Mesothelial cell of epicardium (in vitro differentiated cells): ENCODE results near the gene CDC42BPG. TPM values are rescaled to one million over a fixed set of nuclear protein-coding genes. Genes with fewer than 3 reads are reported as not detected.
A peak's percentile ranks its signal among the peaks of the same experiment; 100 is the strongest.

Experiments used
- DNase-seq, 2 experiments: peaks; one replicate each; pipeline ENCODE4 v3.0.0; 2021; ENCODE audit warnings: low spot score in 2 of 2; ENCODE audit not compliant: unreplicated experiment in 2 of 2
- H3K27ac Mint-ChIP-seq: 2 replicates; pipeline ENCODE4 v1.8.0; 2021; ENCODE audit warnings: mixed read lengths
- H3K27me3 Mint-ChIP-seq: 2 replicates; pipeline ENCODE4 v1.8.0; 2021; ENCODE audit warnings: low read depth, mixed read lengths
- H3K36me3 Mint-ChIP-seq: 2 replicates; pipeline ENCODE4 v1.8.0; 2021; ENCODE audit warnings: mixed read lengths
- H3K4me1 Mint-ChIP-seq: 2 replicates; pipeline ENCODE4 v1.8.0; 2021; ENCODE audit warnings: mixed read lengths
- H3K4me3 Mint-ChIP-seq: 2 replicates; pipeline ENCODE4 v1.8.0; 2021; ENCODE audit warnings: mild to moderate bottlenecking, moderate library complexity, mixed read lengths
- H3K9me3 Mint-ChIP-seq: 2 replicates; pipeline ENCODE4 v1.8.0; 2021; ENCODE audit warnings: mixed read lengths
- CTCF ChIP-seq: fragments of 200-600 bp; sonication (generic); IDR thresholded peaks from one replicate; pipeline ENCODE4 v1.5.0; 2021; ENCODE audit warnings: antibody characterized with exemption; ENCODE audit not compliant: unreplicated experiment
- total RNA-seq: library from RNA; stranded (reverse); gene quantifications from 3 replicates; pipeline ENCODE4 v1.2.1, GENCODE V29; 2021

CDC42BPG gene
- total RNA-seq, 1 donor from 2014 or later, result 30.1 TPM

- no peaks in the 10 kb centered on the region for H3K27me3 Mint-ChIP-seq
- no peak for TF ChIP-seq CTCF
- H3K4me1 Mint-ChIP-seq, result peaks cover 61% of the 10 kb centered on the region
- H3K9me3 Mint-ChIP-seq, result no peaks in the 10 kb centered on the region
- peak overlapping the region; percentile 96 for H3K4me3 Mint-ChIP-seq
- H3K36me3 Mint-ChIP-seq, result peaks cover 2% of the 10 kb centered on the region
- peak overlapping the region; percentile 99 for H3K27ac Mint-ChIP-seq
- DNase-seq, result no peak
Measured at GRCh38 chr11:64878223-64878493, 33.7 kb upstream of the CDC42BPG start.

- Mint-ChIP-seq H3K4me1 (peaks cover 59% of the 10 kb centered on the region), H3K36me3 (peaks cover 6% of the 10 kb centered on the region), H3K27me3 (no peaks in the 10 kb centered on the region), H3K27ac (peak overlapping the region; percentile 99), H3K9me3 (no peaks in the 10 kb centered on the region), H3K4me3 (peak overlapping the region; percentile 96)
- TF ChIP-seq CTCF, result no peak
- DNase-seq, result no peak
Measured at GRCh38 chr11:64877390-64878222, 33.2 kb upstream of the CDC42BPG start.

DNA sequence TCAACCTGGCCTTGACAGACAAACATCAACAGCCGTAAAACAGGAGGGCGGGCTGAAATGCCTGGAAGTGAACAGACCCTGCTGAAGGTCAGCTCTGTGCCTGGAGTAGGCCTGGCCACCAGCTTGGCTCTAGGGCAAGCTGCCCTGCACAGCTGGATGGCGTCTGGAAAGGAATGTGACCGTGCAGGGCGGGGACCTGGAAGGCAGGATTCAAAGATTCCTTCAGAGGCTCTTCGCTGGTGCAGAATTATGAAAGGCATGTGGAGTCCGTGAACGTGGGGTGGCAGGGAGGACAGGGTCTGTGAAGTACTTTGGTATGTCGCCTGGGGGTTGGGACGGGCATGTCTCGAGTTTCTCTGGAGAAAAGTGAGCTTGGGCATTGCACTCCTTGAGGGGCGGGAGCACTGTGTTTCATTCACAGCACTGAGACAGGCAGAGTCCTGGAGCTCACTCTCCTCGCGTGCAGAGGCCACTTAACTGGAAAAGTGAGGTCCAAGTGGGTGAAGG, 32.4 kb upstream of the CDC42BPG start:
- Mint-ChIP-seq H3K36me3 (peaks cover 7% of the 10 kb centered on the region), H3K4me3 (peak overlapping the region; percentile 96), H3K9me3 (no peaks in the 10 kb centered on the region), H3K27ac (peak overlapping the region; percentile 99), H3K27me3 (no peaks in the 10 kb centered on the region), H3K4me1 (peaks cover 59% of the 10 kb centered on the region)
- no peak for TF ChIP-seq CTCF
- DNase-seq, result peak in 1 of 2 experiments; percentile 67

GRCh38 chr11:64876229-64876750, 31.8 kb upstream of the CDC42BPG start:
- TF ChIP-seq CTCF, result no peak
- Mint-ChIP-seq H3K4me1 (peaks cover 58% of the 10 kb centered on the region), H3K36me3 (peaks cover 7% of the 10 kb centered on the region), H3K27ac (peak overlapping the region; percentile 99), H3K27me3 (no peaks in the 10 kb centered on the region), H3K4me3 (peak overlapping the region; percentile 96), H3K9me3 (no peaks in the 10 kb centered on the region)
- DNase-seq, result no peak

- Mint-ChIP-seq H3K36me3 (peaks cover 9% of the 10 kb centered on the region), H3K27me3 (no peaks in the 10 kb centered on the region), H3K4me3 (peak overlapping the region; percentile 96), H3K4me1 (peaks cover 57% of the 10 kb centered on the region), H3K9me3 (no peaks in the 10 kb centered on the region), H3K27ac (peak overlapping the region; percentile 99)
- no peak for DNase-seq
- TF ChIP-seq CTCF, result no peak
Measured at GRCh38 chr11:64875369-64876228, 31.1 kb upstream of the CDC42BPG start.
